Spleen (tissue), 7 donors: Measurements from ENCODE around the gene LGALS16.

Experiments used
- POLR2A ChIP-seq, 3 donors: fragments of 450-650 bp; IDR thresholded peaks; one replicate each; pipeline ENCODE4 v1.5.1; 2017; ENCODE audit warnings: antibody characterized with exemption in 3 of 3, mild to moderate bottlenecking in 1 of 3
- TF ChIP-seq, protein P1 (sequence below), 11 experiments: fragments of 200-600 bp in 7 of 11; fragments of 450-650 bp in 4 of 11; sonication (generic) in 4 of 11; IDR thresholded peaks in 8 of 11; conservative IDR thresholded peaks in 3 of 11; 1 replicate in 7 of 11; 2 replicates in 4 of 11; pipeline versions ENCODE4 v1.4.0 to v1.8.0; 2016 to 2021; ENCODE audit warnings: antibody characterized with exemption in 11 of 11, inconsistent platforms in 4 of 11, mild to moderate bottlenecking in 1 of 11
- donor health status: DM: no; HTN: no; CAD: no; lungs with moderate emphysema.
- donor health status: DM: no; HTN: no; CAD: no.
- donor health status: DM: no; HTN: no; CAD: no.

DNA sequence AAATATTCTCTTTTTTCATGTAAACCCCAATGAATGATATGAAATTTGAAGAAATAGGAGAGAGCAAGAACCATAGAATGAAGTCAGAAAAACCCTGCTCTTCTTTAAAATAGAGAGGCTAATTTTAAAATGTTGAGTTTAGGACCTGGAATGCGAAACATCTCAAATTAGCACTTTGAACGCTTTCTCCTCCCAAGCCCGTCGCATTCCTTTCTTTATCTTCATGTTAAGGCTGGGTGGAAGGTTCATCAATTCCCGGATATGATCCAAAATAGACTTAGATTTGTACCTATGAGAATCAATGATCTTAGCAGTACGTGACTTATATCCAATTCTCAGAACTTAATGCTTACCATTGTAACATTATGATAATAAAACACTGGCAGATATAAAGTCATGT lies 24.1 kb upstream of the LGALS16 start:
- TF ChIP-seq, protein P1, sequence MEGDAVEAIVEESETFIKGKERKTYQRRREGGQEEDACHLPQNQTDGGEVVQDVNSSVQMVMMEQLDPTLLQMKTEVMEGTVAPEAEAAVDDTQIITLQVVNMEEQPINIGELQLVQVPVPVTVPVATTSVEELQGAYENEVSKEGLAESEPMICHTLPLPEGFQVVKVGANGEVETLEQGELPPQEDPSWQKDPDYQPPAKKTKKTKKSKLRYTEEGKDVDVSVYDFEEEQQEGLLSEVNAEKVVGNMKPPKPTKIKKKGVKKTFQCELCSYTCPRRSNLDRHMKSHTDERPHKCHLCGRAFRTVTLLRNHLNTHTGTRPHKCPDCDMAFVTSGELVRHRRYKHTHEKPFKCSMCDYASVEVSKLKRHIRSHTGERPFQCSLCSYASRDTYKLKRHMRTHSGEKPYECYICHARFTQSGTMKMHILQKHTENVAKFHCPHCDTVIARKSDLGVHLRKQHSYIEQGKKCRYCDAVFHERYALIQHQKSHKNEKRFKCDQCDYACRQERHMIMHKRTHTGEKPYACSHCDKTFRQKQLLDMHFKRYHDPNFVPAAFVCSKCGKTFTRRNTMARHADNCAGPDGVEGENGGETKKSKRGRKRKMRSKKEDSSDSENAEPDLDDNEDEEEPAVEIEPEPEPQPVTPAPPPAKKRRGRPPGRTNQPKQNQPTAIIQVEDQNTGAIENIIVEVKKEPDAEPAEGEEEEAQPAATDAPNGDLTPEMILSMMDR (IDR thresholded peaks at IDR 0.05 in 8 of 11, conservative IDR thresholded peaks at IDR 0.05 in 3 of 11): no peak
- TF ChIP-seq POLR2A (IDR thresholded peaks at IDR 0.05): no peak
